KMS-11 (cell line): ENCODE results near the gene IFNAR1.
"Not testable (repeated sequence)": the region's sequence is repeated elsewhere in the genome, so short reads cannot be mapped to it uniquely, and the experiment has no call there.

Experiments used
- H2AFZ ChIP-seq: fragments of 200-600 bp; sonication (generic); 2 replicates; pipeline ENCODE4 v1.6.1; 2016; ENCODE audit warnings: antibody characterized with exemption, mixed run types, low read depth
- H3K27ac ChIP-seq: fragments of 200-600 bp; sonication (generic); 2 replicates; pipeline ENCODE4 v1.6.1; 2016; ENCODE audit warnings: mild to moderate bottlenecking, mixed run types
- H3K27me3 ChIP-seq: fragments of 200-600 bp; sonication (generic); 2 replicates; pipeline ENCODE4 v1.6.1; 2017; ENCODE audit warnings: mild to moderate bottlenecking, low read depth, mixed run types, moderate library complexity; ENCODE audit not compliant: insufficient read depth
- H3K36me3 ChIP-seq: fragments of 200-600 bp; sonication (generic); 2 replicates; pipeline ENCODE4 v1.6.1; 2017; ENCODE audit warnings: mild to moderate bottlenecking, mixed run types; ENCODE audit not compliant: insufficient read depth
- H3K4me1 ChIP-seq: fragments of 200-600 bp; sonication (generic); 2 replicates; pipeline ENCODE4 v1.6.1; 2016; ENCODE audit warnings: mild to moderate bottlenecking, low read depth, mixed run types; ENCODE audit not compliant: poor library complexity, severe bottlenecking
- H3K4me2 ChIP-seq: fragments of 200-600 bp; sonication (generic); 2 replicates; pipeline ENCODE4 v1.7.0; 2016; ENCODE audit warnings: mild to moderate bottlenecking, mixed run types
- H3K4me3 ChIP-seq: fragments of 200-600 bp; sonication (generic); IDR thresholded peaks from 2 replicates; pipeline ENCODE4 v1.6.1; 2017; ENCODE audit warnings: low read depth, low read length, mixed read lengths; ENCODE audit not compliant: insufficient read depth
- H3K79me2 ChIP-seq: fragments of 200-600 bp; sonication (generic); 2 replicates; pipeline ENCODE4 v1.6.1; 2016; ENCODE audit warnings: low read depth, mixed run types; ENCODE audit not compliant: insufficient read depth
- H3K9ac ChIP-seq: fragments of 200-600 bp; sonication (generic); 2 replicates; pipeline ENCODE4 v1.6.1; 2016; ENCODE audit warnings: mild to moderate bottlenecking, mixed run types
- H4K20me1 ChIP-seq: fragments of 200-600 bp; sonication (generic); 2 replicates; pipeline ENCODE4 v1.6.1; 2016; ENCODE audit warnings: mild to moderate bottlenecking, mixed run types; ENCODE audit not compliant: insufficient read depth
- CTCF ChIP-seq: fragments of 200-600 bp; sonication (generic); conservative IDR thresholded peaks from 2 replicates; pipeline ENCODE4 v1.6.1; 2017; ENCODE audit warnings: low read depth, mild to moderate bottlenecking, antibody characterized with exemption, low read length, moderate library complexity, mixed read lengths

The IFNAR1 gene

GRCh38 chr21:33375101-33375644, 50.4 kb downstream of the IFNAR1 start:
- no peak overlapping the region for H3K4me2 ChIP-seq
- no peaks in the 10 kb centered on the region for H3K27me3 ChIP-seq
- no peak overlapping the region for H3K27ac ChIP-seq
- no peaks in the 10 kb centered on the region for H3K36me3 ChIP-seq
- no peak overlapping the region for H3K4me3 ChIP-seq
- H4K20me1 ChIP-seq: no peaks in the 10 kb centered on the region
- no peaks in the 10 kb centered on the region for H3K79me2 ChIP-seq
- H3K4me1 ChIP-seq: peaks cover 25% of the 10 kb centered on the region
- H3K9ac ChIP-seq: no peak overlapping the region
- TF ChIP-seq CTCF: no peak
- peak overlapping the region; percentile 11; the same call in 1 of the 2 replicates for H2AFZ ChIP-seq

- no peak overlapping the region for H3K4me3 ChIP-seq
- TF ChIP-seq CTCF: no peak
- H3K4me1 ChIP-seq: peaks cover 37% of the 10 kb centered on the region
- no peaks in the 10 kb centered on the region for H3K27me3 ChIP-seq
- no peak overlapping the region for H3K4me2 ChIP-seq
- H3K9ac ChIP-seq: no peak overlapping the region
- no peaks in the 10 kb centered on the region for H4K20me1 ChIP-seq
- no peaks in the 10 kb centered on the region for H3K79me2 ChIP-seq
- H3K36me3 ChIP-seq: no peaks in the 10 kb centered on the region
- no peak overlapping the region for H2AFZ ChIP-seq
- no peak overlapping the region for H3K27ac ChIP-seq
Observed at GRCh38 chr21:33377221-33377920, 52.6 kb downstream of the IFNAR1 start.

GRCh38 chr21:33378081-33378480, 53.3 kb downstream of the IFNAR1 start:
- H3K4me2 ChIP-seq: no peak overlapping the region
- H3K36me3 ChIP-seq: no peaks in the 10 kb centered on the region
- TF ChIP-seq CTCF: no peak
- no peak overlapping the region for H3K4me3 ChIP-seq
- no peak overlapping the region for H3K9ac ChIP-seq
- no peaks in the 10 kb centered on the region for H3K79me2 ChIP-seq
- H3K4me1 ChIP-seq: peaks cover 44% of the 10 kb centered on the region
- no peak overlapping the region for H2AFZ ChIP-seq
- no peak overlapping the region for H3K27ac ChIP-seq
- H4K20me1 ChIP-seq: no peaks in the 10 kb centered on the region
- H3K27me3 ChIP-seq: no peaks in the 10 kb centered on the region

GRCh38 chr21:33379934-33380333, 55.2 kb downstream of the IFNAR1 start:
- H2AFZ ChIP-seq, H3K27me3 ChIP-seq, H3K27ac ChIP-seq, H3K79me2 ChIP-seq, H3K36me3 ChIP-seq, H3K9ac ChIP-seq, H3K4me3 ChIP-seq, H4K20me1 ChIP-seq, H3K4me2 ChIP-seq: not testable (repeated sequence)
- peaks cover 47% of the 10 kb centered on the region for H3K4me1 ChIP-seq

GRCh38 chr21:33380483-33380998, 55.8 kb downstream of the IFNAR1 start:
- H3K9ac ChIP-seq: no peak overlapping the region
- no peaks in the 10 kb centered on the region for H4K20me1 ChIP-seq
- no peak for TF ChIP-seq CTCF
- no peaks in the 10 kb centered on the region for H3K36me3 ChIP-seq
- no peak overlapping the region for H3K4me3 ChIP-seq
- no peak overlapping the region for H2AFZ ChIP-seq
- no peak overlapping the region for H3K27ac ChIP-seq
- H3K27me3 ChIP-seq: no peaks in the 10 kb centered on the region
- peaks cover 41% of the 10 kb centered on the region for H3K4me1 ChIP-seq
- no peak overlapping the region for H3K4me2 ChIP-seq
- H3K79me2 ChIP-seq: no peaks in the 10 kb centered on the region

GRCh38 chr21:33381381-33381780, 56.6 kb downstream of the IFNAR1 start:
- not testable (repeated sequence) for H3K79me2 ChIP-seq, H3K9ac ChIP-seq, H3K27me3 ChIP-seq, H4K20me1 ChIP-seq, H3K27ac ChIP-seq, H3K4me2 ChIP-seq, H3K4me3 ChIP-seq, H3K36me3 ChIP-seq, H2AFZ ChIP-seq
- H3K4me1 ChIP-seq: peaks cover 40% of the 10 kb centered on the region
